Epithelial cell of esophagus (primary cell): ENCODE data around the gene BASP1.

Experiments
- DNase-seq: peaks from one replicate; pipeline ENCODE4 v3.0.0; 2010; ENCODE audit warnings: low read depth
- H3K4me3 ChIP-seq: 2 replicates; pipeline ENCODE4 v1.5.1; 2011; ENCODE audit warnings: mild to moderate bottlenecking, low read length, control low read depth
- TF ChIP-seq, protein P1 (sequence below): IDR thresholded peaks from 2 replicates; pipeline ENCODE4 v1.5.1; 2011; ENCODE audit warnings: low read depth, mild to moderate bottlenecking, low read length, control low read depth, inconsistent platforms; ENCODE audit not compliant: insufficient read depth; ENCODE audit errors: missing control alignments

The BASP1 gene

DNA sequence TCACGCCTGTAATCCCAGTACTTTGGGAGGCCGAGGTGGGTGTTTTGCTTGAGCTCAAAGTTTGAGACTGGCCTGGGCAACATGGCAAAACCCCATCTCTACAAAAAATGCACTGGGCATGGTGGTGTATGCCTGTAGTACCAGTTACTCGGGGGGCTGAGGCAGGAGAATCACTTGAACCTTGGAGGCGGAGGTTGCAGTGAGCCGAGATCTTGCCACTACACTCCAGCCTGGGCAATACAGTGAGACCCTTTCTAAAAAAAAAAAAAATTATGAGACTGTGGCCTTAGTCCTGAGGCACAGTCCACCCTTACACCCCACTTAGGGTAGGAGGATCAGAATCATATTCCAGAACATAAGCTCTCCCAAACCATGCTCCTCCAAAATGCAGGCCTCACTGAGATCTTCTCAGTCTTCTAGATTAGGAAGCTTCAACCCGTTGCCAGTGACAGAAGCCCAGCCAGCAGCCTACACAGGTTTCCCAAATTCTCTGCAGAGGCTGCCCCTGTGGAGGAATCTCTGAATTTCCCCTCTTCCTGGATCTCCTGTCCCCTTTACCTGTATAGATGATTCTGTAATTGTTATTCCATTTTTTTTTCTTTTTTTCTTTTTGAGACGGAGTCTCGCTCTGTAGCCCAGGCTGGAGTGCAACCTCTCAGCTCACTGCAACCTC, 77.3 kb downstream of the BASP1 start:
- no peak for DNase-seq
- TF ChIP-seq, protein P1, sequence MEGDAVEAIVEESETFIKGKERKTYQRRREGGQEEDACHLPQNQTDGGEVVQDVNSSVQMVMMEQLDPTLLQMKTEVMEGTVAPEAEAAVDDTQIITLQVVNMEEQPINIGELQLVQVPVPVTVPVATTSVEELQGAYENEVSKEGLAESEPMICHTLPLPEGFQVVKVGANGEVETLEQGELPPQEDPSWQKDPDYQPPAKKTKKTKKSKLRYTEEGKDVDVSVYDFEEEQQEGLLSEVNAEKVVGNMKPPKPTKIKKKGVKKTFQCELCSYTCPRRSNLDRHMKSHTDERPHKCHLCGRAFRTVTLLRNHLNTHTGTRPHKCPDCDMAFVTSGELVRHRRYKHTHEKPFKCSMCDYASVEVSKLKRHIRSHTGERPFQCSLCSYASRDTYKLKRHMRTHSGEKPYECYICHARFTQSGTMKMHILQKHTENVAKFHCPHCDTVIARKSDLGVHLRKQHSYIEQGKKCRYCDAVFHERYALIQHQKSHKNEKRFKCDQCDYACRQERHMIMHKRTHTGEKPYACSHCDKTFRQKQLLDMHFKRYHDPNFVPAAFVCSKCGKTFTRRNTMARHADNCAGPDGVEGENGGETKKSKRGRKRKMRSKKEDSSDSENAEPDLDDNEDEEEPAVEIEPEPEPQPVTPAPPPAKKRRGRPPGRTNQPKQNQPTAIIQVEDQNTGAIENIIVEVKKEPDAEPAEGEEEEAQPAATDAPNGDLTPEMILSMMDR, result no peak
- H3K4me3 ChIP-seq, result no peak overlapping the region

DNA sequence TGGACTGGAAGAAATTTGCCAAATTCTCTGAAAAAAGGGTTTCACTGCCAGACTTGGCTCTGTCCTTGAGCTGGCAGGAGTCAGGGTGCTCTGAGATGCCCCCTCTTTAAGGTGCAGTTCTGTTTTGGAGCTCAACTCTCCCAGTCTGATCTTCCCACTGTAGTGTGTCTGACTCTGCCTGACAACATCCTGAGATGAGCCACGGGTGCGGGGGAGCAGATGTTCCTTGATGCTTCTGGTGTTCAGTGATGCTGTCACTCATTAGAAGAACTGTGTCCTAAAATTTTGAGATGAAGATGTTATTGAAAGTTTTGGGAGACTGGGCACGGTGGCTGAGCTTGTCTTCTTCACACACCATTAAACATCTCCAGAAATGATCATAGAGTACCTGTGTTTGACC, 78.2 kb downstream of the BASP1 start:
- DNase-seq, result no peak
- no peak overlapping the region for H3K4me3 ChIP-seq
- TF ChIP-seq, protein P1, result no peak

DNA sequence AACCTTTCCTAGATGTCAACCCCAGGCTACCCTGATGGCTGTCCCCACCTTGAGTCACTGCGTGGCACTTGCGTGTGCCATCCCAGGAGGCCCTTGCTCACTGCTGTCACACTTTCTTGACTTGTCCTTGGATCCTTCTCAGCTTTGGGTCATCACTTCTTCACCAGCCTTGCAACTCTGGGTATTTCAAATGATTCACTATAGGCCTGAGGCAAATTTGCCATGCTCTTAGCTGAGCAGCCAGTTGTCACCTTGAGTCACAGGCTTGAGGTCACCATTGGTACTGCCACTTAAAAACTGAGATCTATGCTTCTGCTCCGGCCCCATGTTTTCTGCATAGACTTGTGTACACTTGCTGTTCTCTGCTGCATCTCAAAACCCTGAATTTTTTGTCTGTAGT, 84.7 kb downstream of the BASP1 start:
- no peak overlapping the region for H3K4me3 ChIP-seq
- peak; percentile 80 for DNase-seq

DNA sequence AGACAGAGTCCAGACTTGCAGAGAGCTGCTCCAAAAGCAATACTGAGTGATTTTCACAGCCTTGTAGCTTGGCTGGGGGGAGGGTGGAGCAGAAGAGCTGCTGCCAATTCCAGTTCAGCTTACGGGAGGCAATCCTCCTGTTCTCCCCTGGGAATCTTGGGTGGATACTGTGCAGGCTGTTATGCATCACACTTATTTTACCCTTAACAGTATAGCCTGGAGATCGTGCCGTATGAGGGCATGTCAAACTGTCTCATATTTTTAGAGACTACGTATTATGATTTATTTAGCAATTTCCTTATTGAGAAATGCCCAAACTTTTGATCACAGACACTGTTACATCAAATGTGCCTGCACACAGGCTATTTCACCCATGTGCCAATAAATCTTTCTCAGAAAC, 85.2 kb downstream of the BASP1 start:
- H3K4me3 ChIP-seq, result no peak overlapping the region
- TF ChIP-seq, protein P1, result no peak
- DNase-seq, result no peak

More for the DNA sequence above, 84.7 kb downstream of the BASP1 start:
- TF ChIP-seq, protein P1, result no peak

DNA sequence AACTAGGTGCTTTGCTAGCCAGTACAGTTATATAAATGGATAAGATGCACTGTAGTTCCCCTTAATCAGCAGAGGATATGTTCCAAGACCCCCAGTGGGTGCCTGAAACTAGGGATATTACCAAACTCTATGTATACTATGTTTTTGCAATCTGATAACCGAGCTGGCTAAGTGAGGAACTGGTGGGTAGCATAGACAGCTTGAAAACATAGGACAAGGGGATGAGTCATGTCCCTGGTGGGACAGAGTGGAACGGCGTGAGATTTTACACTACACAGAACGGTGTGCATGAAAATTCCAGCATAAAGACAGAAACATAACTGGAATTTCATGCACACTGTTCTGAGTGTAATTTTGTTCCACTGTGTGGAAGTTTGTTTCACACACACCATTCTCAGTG, 86.9 kb downstream of the BASP1 start:
- DNase-seq, result no peak
- TF ChIP-seq, protein P1, result no peak
- no peak overlapping the region for H3K4me3 ChIP-seq

DNA sequence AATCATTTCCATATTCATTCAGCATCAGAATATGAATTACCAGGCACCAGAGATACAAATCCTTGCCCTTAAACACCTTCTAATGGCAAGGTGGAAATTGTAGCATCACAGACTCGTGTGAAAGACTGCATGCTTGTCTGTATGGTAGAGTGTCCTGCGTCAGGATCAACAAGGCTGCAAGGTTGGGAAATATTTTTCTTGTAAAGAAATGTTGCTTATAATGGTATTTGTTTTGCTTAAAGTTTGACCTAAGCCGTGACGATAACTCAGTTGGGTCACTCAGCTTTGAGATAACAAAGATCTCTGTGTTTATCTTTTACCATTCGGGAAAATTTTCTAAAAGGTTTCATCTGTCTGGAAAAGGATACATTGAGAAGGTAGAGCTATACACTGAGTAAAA, 87.6 kb downstream of the BASP1 start:
- no peak for DNase-seq
- H3K4me3 ChIP-seq, result no peak overlapping the region
- TF ChIP-seq, protein P1, result no peak
